Ishikawa (cell line): ENCODE measurements around the gene SCIMP.

Experiments used
- EGR1 ChIP-seq: IDR thresholded peaks from 2 replicates; pipeline ENCODE4 v1.6.1; 2012
- FOXM1 ChIP-seq: IDR thresholded peaks from 2 replicates; pipeline ENCODE4 v1.6.1; 2012; ENCODE audit warnings: low read depth, borderline replicate concordance

GRCh38 chr17:5210614-5211252 is 23.9 kb downstream of the SCIMP start:
- TF ChIP-seq FOXM1 (no peak), EGR1 (no peak)
